Neural cell (in vitro differentiated cells): ENCODE measurements around the gene FSTL1.

Experiments
- CTCF ChIP-seq: fragments of 450-650 bp; IDR thresholded peaks from 2 replicates; pipeline ENCODE4 v1.5.1; 2014; ENCODE audit warnings: antibody characterized with exemption, mild to moderate bottlenecking, moderate library complexity; ENCODE audit not compliant: poor library complexity, severe bottlenecking
- EP300 ChIP-seq: fragments of 450-650 bp; conservative IDR thresholded peaks from 2 replicates; pipeline ENCODE4 v1.6.1; 2014; ENCODE audit warnings: antibody characterized with exemption, mild to moderate bottlenecking, moderate library complexity; ENCODE audit not compliant: poor library complexity, severe bottlenecking
- EZH2 ChIP-seq: fragments of 200-600, 300-800 bp; shearing (Covaris generic), sonication (generic); IDR thresholded peaks from 2 replicates; pipeline ENCODE4 v1.6.1; 2014; ENCODE audit warnings: antibody characterized with exemption, low read length, borderline replicate concordance, mild to moderate bottlenecking; ENCODE audit not compliant: insufficient read depth, poor library complexity, severe bottlenecking
- POLR2AphosphoS5 ChIP-seq: IDR thresholded peaks from 2 replicates; pipeline ENCODE4 v1.6.1; 2012
- RAD21 ChIP-seq: fragments of 450-650 bp; conservative IDR thresholded peaks from 2 replicates; pipeline ENCODE4 v1.6.1; 2014; ENCODE audit warnings: antibody characterized with exemption, mild to moderate bottlenecking, moderate library complexity
- SMC3 ChIP-seq: fragments of 450-650 bp; conservative IDR thresholded peaks from 2 replicates; pipeline ENCODE4 v1.6.1; 2014; ENCODE audit warnings: antibody characterized with exemption, mild to moderate bottlenecking, moderate library complexity; ENCODE audit not compliant: poor library complexity
- TAF1 ChIP-seq: IDR thresholded peaks from 2 replicates; pipeline ENCODE4 v1.6.1; 2012; ENCODE audit warnings: low read depth

GRCh38 chr3:120402257-120402656, 48.5 kb downstream of the FSTL1 start:
- no peak for TF ChIP-seq TAF1
- TF ChIP-seq EP300: no peak
- no peak for TF ChIP-seq CTCF
- no peak for TF ChIP-seq EZH2
- TF ChIP-seq POLR2AphosphoS5: no peak
- TF ChIP-seq SMC3: no peak
- TF ChIP-seq RAD21: no peak
